Measurements from ENCODE around the gene NAV2. TPM values are rescaled to one million over a fixed set of nuclear protein-coding genes. Genes with fewer than 3 reads are reported as not detected.

Gene NAV2
- total RNA-seq, 4 donors from 2014 or later: 19.2 to 34.7 (median 25.8) TPM

DNA sequence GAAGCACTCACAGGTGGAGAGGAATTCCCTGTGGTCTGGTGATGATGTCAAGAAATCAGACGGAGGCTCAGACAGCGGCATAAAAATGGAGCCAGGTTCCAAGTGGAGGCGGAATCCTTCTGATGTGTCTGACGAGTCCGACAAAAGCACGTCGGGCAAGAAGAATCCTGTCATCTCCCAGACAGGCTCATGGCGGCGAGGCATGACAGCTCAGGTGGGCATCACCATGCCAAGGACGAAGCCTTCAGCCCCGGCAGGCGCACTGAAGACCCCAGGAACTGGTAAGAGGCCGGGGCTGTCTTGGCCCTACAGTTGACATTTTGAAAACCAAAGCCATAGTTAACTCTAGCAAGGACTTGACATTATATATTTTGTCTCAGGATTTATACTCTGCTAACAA, 331.4 kb downstream of the NAV2 start:
- WGBS, 2 donors: 95 to 97% methylated on average over 13 of the region's 13 CpGs
- Histone ChIP-seq H3K9me3 (no peaks in the 10 kb centered on the region), H3K4me1 (peaks cover 0 to 6% (median 0%) of the 10 kb centered on the region in 4 donors), H3K4me3 (no peak overlapping the region), H3K36me3 (peaks cover 0 to 55% (median 0%) of the 10 kb centered on the region in 3 donors), H3K27ac (no peak overlapping the region), H3K27me3 (no peaks in the 10 kb centered on the region)
- DNase-seq (ENCODE audit: low spot score in 2 of 2): no peak
- TF ChIP-seq POLR2A (IDR thresholded peaks at IDR 0.05): no peak
- TF ChIP-seq EP300 (IDR thresholded peaks at IDR 0.05): no peak
- TF ChIP-seq, protein P1, sequence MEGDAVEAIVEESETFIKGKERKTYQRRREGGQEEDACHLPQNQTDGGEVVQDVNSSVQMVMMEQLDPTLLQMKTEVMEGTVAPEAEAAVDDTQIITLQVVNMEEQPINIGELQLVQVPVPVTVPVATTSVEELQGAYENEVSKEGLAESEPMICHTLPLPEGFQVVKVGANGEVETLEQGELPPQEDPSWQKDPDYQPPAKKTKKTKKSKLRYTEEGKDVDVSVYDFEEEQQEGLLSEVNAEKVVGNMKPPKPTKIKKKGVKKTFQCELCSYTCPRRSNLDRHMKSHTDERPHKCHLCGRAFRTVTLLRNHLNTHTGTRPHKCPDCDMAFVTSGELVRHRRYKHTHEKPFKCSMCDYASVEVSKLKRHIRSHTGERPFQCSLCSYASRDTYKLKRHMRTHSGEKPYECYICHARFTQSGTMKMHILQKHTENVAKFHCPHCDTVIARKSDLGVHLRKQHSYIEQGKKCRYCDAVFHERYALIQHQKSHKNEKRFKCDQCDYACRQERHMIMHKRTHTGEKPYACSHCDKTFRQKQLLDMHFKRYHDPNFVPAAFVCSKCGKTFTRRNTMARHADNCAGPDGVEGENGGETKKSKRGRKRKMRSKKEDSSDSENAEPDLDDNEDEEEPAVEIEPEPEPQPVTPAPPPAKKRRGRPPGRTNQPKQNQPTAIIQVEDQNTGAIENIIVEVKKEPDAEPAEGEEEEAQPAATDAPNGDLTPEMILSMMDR (IDR thresholded peaks at IDR 0.05): no peak

DNA sequence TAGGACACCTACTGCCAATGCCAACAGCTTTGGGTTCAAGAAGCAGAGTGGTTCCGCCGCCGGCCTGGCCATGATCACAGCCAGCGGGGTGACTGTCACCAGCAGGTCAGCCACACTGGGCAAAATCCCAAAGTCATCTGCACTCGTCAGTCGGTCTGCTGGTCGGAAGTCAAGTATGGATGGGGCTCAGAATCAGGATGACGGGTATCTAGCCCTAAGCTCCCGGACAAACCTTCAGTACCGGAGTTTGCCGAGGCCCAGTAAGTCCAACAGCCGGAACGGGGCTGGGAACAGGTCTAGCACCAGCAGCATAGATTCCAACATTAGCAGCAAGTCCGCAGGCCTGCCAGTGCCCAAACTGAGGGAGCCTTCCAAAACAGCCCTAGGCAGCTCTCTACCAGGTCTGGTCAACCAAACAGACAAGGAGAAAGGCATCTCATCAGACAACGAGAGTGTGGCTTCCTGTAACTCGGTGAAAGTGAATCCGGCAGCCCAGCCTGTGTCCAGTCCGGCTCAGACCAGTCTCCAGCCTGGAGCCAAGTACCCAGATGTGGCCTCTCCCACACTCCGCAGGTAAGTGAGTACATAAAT, 332.6 kb downstream of the NAV2 start:
- Histone ChIP-seq H3K27me3 (no peaks in the 10 kb centered on the region), H3K36me3 (peaks cover 0 to 54% (median 0%) of the 10 kb centered on the region in 3 donors), H3K4me1 (peaks cover 0 to 18% (median 4%) of the 10 kb centered on the region in 4 donors), H3K27ac (no peak overlapping the region), H3K9me3 (no peaks in the 10 kb centered on the region), H3K4me3 (no peak overlapping the region)
- DNase-seq (ENCODE audit: low spot score in 2 of 2): no peak
- 85% methylated on average over 18 to 19 of the region's 19 CpGs for WGBS, 2 donors
- TF ChIP-seq, protein P1 (IDR thresholded peaks at IDR 0.05): no peak
- TF ChIP-seq POLR2A (IDR thresholded peaks at IDR 0.05) (no peak), EP300 (IDR thresholded peaks at IDR 0.05) (no peak)

DNA sequence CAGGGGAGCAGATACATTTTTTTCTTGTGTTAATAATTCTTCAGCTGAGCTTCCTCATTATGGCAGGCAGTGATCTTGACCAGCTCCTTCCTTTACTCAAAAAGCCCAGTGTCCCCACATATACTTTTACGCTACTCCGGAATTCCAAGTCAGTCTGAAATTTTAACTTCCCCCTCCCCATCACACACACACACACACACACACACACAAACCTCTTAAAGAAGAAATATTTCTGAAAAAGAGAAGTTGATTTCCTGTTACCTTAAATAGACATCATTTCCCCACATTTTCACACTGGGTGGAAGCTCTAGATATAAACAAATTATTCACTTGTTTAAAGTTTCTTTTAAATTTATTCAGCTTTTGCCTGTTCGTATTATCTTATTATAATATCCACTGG, 333.8 kb downstream of the NAV2 start:
- Histone ChIP-seq H3K4me1 (peaks cover 0 to 26% (median 7%) of the 10 kb centered on the region in 4 donors), H3K36me3 (peaks cover 0 to 62% (median 0%) of the 10 kb centered on the region in 3 donors)

DNA sequence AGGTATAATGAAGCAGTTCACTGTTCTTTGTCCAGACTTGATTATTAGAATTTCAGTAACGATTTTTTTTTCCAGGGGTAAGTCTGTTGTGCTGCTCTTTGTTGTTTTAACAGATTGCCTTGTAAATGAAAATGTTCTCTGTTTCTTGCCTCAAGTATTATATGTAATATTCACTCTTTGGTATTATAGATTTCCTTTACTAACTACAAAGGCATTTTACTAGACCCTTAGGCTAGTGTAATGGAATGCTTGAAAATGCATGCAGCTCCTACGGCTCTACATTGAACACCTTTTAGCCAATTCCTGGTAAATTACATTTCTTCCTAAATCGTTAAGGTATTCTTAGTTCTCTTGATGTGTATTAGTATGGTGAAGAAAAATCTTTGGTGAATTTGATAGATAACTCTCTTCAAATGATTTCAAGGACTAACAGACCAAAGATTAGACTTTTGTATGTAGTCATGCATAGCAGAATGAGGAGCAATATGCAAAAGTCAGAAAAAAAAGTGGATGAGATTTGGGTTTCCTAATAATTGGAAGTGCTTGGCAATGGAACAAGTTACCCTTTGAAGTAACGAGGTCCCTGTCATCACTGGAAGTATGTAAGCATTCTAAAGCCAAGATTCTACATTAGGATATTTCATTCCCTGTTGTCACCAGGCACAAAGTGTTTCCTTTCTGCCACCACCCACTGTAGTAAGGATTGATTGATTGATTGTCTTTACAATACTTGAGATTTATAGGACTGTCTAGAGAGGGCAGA, 334.6 kb downstream of the NAV2 start:
- Histone ChIP-seq H3K27ac (no peak overlapping the region), H3K4me3 (no peak overlapping the region), H3K9me3 (no peaks in the 10 kb centered on the region), H3K36me3 (peaks cover 0 to 69% (median 0%) of the 10 kb centered on the region in 3 donors), H3K27me3 (no peaks in the 10 kb centered on the region), H3K4me1 (peaks cover 0 to 26% (median 7%) of the 10 kb centered on the region in 4 donors)
- WGBS, 2 donors: 58 to 67% methylated on average over 4 of the region's 4 CpGs
- TF ChIP-seq POLR2A (IDR thresholded peaks at IDR 0.05) (no peak), EP300 (IDR thresholded peaks at IDR 0.05) (no peak)
- TF ChIP-seq, protein P1 (IDR thresholded peaks at IDR 0.05): no peak
- DNase-seq (ENCODE audit: low spot score in 2 of 2): no peak

More for the DNA sequence above, 333.8 kb downstream of the NAV2 start:
- Histone ChIP-seq H3K4me3 (no peak overlapping the region), H3K27ac (no peak overlapping the region), H3K9me3 (no peaks in the 10 kb centered on the region), H3K27me3 (no peaks in the 10 kb centered on the region)
- DNase-seq (ENCODE audit: low spot score in 2 of 2): no peak
- TF ChIP-seq EP300 (IDR thresholded peaks at IDR 0.05) (no peak), POLR2A (IDR thresholded peaks at IDR 0.05) (no peak)
- TF ChIP-seq, protein P1 (IDR thresholded peaks at IDR 0.05): no peak
- 72 to 77% methylated on average over 3 of the region's 3 CpGs for WGBS, 2 donors

GRCh38 chr11:20047769-20048154, 335.1 kb downstream of the NAV2 start:
- Histone ChIP-seq H3K4me3 (no peak overlapping the region), H3K27ac (no peak overlapping the region), H3K9me3 (no peaks in the 10 kb centered on the region), H3K27me3 (no peaks in the 10 kb centered on the region), H3K36me3 (peaks cover 0 to 69% (median 0%) of the 10 kb centered on the region in 3 donors), H3K4me1 (peaks cover 0 to 26% (median 7%) of the 10 kb centered on the region in 4 donors)
- no peak for DNase-seq (ENCODE audit: low spot score in 2 of 2)
- 52 to 69% methylated on average over 2 of the region's 2 CpGs for WGBS, 2 donors
- TF ChIP-seq EP300 (IDR thresholded peaks at IDR 0.05) (no peak), POLR2A (IDR thresholded peaks at IDR 0.05) (no peak)
- TF ChIP-seq, protein P1 (IDR thresholded peaks at IDR 0.05): no peak
